OCI-LY7 (cell line): ENCODE results near the gene ELP4.

Source experiments
- CTCF ChIP-seq: fragments of 200-600 bp; sonication (generic); conservative IDR thresholded peaks from 2 replicates; pipeline ENCODE4 v1.5.1; 2014; ENCODE audit warnings: mild to moderate bottlenecking, antibody characterized with exemption, low read length, moderate library complexity, mixed read lengths
- EZH2phosphoT487 ChIP-seq: fragments of 200-600 bp; sonication (generic); IDR thresholded peaks from 2 replicates; pipeline ENCODE4 v1.6.1; 2018; ENCODE audit warnings: low read depth, borderline replicate concordance, mild to moderate bottlenecking, mixed run types, antibody characterized with exemption, low read length, moderate library complexity, mixed read lengths

GRCh38 chr11:31720671-31721365 is 211.3 kb downstream of the ELP4 start:
- no peak for TF ChIP-seq CTCF
- TF ChIP-seq EZH2phosphoT487, result no peak
